HG02943 (cell line): ENCODE measurements around the gene ADAMTS6.
"Not testable (repeated sequence)": the region's sequence is repeated elsewhere in the genome, so short reads cannot be mapped to it uniquely, and the experiment has no call there.

Experiments
- ATAC-seq: cut with Tn5 transposase; IDR thresholded peaks from one replicate; pipeline ENCODE4 v1.9.1; 2021; ENCODE audit warnings: mild to moderate bottlenecking, low read depth, moderate library complexity; ENCODE audit not compliant: unreplicated experiment

The ADAMTS6 gene

GRCh38 chr5:65390208-65390607, 91.5 kb downstream of the ADAMTS6 start:
- ATAC-seq: no peak

GRCh38 chr5:65383859-65384258, 97.9 kb downstream of the ADAMTS6 start:
- no peak for ATAC-seq

- no peak for ATAC-seq
Measured at GRCh38 chr5:65382582-65382981, 99.1 kb downstream of the ADAMTS6 start.

GRCh38 chr5:65370505-65370904, 111.2 kb downstream of the ADAMTS6 start:
- ATAC-seq: not testable (repeated sequence)

- no peak for ATAC-seq
Measured at GRCh38 chr5:65366655-65367054, 115.1 kb downstream of the ADAMTS6 start.

GRCh38 chr5:65364907-65365306, 116.8 kb downstream of the ADAMTS6 start:
- ATAC-seq: no peak

GRCh38 chr5:65363499-65363898, 118.2 kb downstream of the ADAMTS6 start:
- ATAC-seq: no peak

GRCh38 chr5:65359981-65360380, 121.7 kb downstream of the ADAMTS6 start:
- ATAC-seq: no peak

GRCh38 chr5:65359569-65359968, 122.2 kb downstream of the ADAMTS6 start:
- no peak for ATAC-seq

- no peak for ATAC-seq
Measured at GRCh38 chr5:65356274-65356673, 125.4 kb downstream of the ADAMTS6 start.

GRCh38 chr5:65355301-65355700, 126.4 kb downstream of the ADAMTS6 start:
- ATAC-seq: no peak

GRCh38 chr5:65341835-65342234, 139.9 kb downstream of the ADAMTS6 start:
- no peak for ATAC-seq

GRCh38 chr5:65338606-65339151, 143.0 kb downstream of the ADAMTS6 start:
- ATAC-seq: no peak

- no peak for ATAC-seq
Measured at GRCh38 chr5:65334077-65334476, 147.6 kb downstream of the ADAMTS6 start.

- ATAC-seq: no peak
Measured at GRCh38 chr5:65332591-65332990, 149.1 kb downstream of the ADAMTS6 start.

GRCh38 chr5:65329266-65329665, 152.5 kb downstream of the ADAMTS6 start:
- ATAC-seq: no peak

GRCh38 chr5:65327582-65327981, 154.1 kb downstream of the ADAMTS6 start:
- no peak for ATAC-seq

GRCh38 chr5:65326922-65327321, 154.8 kb downstream of the ADAMTS6 start:
- no peak for ATAC-seq

- ATAC-seq: no peak
Measured at GRCh38 chr5:65324226-65324625, 157.5 kb downstream of the ADAMTS6 start.

GRCh38 chr5:65320704-65321103, 161.0 kb downstream of the ADAMTS6 start:
- not testable (repeated sequence) for ATAC-seq

- ATAC-seq: no peak
Measured at GRCh38 chr5:65320250-65320649, 161.5 kb downstream of the ADAMTS6 start.

- no peak for ATAC-seq
Measured at GRCh38 chr5:65307931-65308330, 173.8 kb downstream of the ADAMTS6 start.

- no peak for ATAC-seq
Measured at GRCh38 chr5:65307088-65307487, 174.6 kb downstream of the ADAMTS6 start.
